Cardiac fibroblast (primary cell): ENCODE data around the gene S100PBP.

Source experiments
- DNase-seq, 2 donors: peaks; one replicate each; pipeline versions ENCODE4 v3.0.0 to v3.0.0-alpha.2; 2010; ENCODE audit warnings: low read depth in 2 of 2
- H3K4me3 ChIP-seq, 2 donors: replicated peaks in 1 of 2; 1 replicate in 1 of 2; 2 replicates in 1 of 2; pipeline ENCODE4 v1.5.1; 2011; ENCODE audit warnings: low read depth in 2 of 2, low read length in 2 of 2, mild to moderate bottlenecking in 2 of 2, moderate library complexity in 1 of 2
- TF ChIP-seq, protein P1 (sequence below): IDR thresholded peaks from one replicate; pipeline ENCODE4 v1.5.1; 2011; ENCODE audit warnings: low read depth, mild to moderate bottlenecking, low read length, inconsistent platforms

The S100PBP gene

DNA sequence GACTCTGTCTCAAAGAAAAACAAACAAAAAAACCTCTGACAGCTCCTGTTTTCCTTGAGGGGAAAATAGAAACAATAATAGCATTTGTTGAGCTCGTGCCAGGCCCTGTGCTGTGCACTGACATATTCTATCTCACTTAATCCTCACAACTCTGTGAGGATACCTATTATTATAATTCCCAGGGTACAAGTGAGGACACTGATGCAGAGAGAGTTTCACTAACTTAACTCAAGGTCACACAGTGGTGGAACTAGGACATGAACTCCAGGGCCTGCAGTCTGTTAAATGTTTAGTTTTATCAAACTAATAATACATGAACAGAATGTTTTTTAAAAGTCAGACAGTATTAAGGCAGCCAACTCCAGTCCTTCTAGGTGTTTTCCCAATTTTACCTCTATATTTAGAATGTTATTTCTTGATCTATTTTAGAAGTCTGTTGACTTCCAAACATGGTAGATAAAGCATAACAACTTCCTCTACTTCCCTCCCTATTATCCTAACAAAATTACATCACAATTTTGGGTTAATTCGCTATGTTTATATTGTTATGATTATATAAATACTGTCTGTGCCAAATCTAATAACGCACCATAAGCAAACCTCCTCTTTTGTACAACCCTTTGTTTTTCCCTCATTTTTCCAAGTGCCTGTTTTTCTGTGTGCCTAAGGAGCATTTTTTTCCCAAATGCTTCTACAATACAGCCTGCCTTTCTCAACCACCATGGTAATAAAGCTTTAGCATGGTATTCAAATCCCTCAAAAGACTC, 48.4 kb downstream of the S100PBP start:
- DNase-seq: no peak
- TF ChIP-seq, protein P1, sequence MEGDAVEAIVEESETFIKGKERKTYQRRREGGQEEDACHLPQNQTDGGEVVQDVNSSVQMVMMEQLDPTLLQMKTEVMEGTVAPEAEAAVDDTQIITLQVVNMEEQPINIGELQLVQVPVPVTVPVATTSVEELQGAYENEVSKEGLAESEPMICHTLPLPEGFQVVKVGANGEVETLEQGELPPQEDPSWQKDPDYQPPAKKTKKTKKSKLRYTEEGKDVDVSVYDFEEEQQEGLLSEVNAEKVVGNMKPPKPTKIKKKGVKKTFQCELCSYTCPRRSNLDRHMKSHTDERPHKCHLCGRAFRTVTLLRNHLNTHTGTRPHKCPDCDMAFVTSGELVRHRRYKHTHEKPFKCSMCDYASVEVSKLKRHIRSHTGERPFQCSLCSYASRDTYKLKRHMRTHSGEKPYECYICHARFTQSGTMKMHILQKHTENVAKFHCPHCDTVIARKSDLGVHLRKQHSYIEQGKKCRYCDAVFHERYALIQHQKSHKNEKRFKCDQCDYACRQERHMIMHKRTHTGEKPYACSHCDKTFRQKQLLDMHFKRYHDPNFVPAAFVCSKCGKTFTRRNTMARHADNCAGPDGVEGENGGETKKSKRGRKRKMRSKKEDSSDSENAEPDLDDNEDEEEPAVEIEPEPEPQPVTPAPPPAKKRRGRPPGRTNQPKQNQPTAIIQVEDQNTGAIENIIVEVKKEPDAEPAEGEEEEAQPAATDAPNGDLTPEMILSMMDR: no peak
- H3K4me3 ChIP-seq: no peak overlapping the region

DNA sequence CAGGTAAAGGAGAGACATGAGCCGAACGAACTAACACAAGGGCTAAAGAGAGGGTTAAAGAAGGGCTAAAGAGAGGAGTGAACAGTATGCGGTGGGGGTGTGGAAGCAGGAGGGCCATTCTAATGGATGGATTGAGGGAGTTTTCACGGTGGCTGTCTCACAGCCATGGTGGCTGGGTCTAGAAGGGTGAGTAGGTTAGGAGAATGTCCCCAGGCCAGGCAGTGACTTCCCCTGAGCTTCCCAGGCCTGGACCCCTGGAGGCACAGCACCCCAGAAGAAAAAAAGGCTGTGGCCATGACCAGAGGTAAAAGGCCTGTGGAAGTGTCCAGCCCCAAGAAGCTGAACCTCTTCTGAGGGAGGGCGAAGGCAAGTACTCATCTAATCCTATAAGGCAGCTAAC, 49.7 kb downstream of the S100PBP start:
- H3K4me3 ChIP-seq: no peak overlapping the region
- TF ChIP-seq, protein P1: no peak
- DNase-seq: no peak

DNA sequence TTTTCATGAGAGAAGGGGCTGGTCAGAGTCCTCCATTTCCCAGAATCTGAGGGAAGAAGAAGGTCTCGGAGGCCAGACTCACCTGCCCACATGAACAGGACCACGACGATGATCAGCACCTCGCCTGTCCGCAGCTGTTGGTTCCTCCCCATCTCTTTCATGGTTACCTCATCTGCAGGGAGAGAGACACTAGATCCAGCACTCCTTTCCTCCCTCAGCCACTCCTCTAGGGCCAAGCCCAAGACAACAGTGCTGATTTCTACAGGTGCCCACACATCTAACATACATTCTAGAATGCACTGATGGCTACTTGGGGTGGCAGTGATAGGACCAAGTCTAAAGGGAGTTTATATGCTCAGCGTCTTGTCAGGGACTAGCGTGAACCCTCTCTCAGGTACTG, 50.2 kb downstream of the S100PBP start:
- DNase-seq: no peak
- TF ChIP-seq, protein P1: no peak
- H3K4me3 ChIP-seq: no peak overlapping the region

GRCh38 chr1:32868085-32868484, 50.6 kb downstream of the S100PBP start:
- DNase-seq: no peak
- H3K4me3 ChIP-seq: no peak overlapping the region
- TF ChIP-seq, protein P1: no peak

GRCh38 chr1:32868806-32869455, 51.5 kb downstream of the S100PBP start:
- H3K4me3 ChIP-seq: no peak overlapping the region
- TF ChIP-seq, protein P1: no peak
- DNase-seq: no peak

- TF ChIP-seq, protein P1: no peak
- peak overlapping the region in 1 of 2 donors; percentile 15 for H3K4me3 ChIP-seq
- DNase-seq: no peak
These were observed 52.6 kb downstream of the S100PBP start for GRCh38 chr1:32869923-32870614.
